ENCODE data around the gene CXCL11.
"Not testable (repeated sequence)": the region's sequence is repeated elsewhere in the genome, so short reads cannot be mapped to it uniquely, and the experiment has no call there.

Gene CXCL11

GRCh38 chr4:76000279-76000678 lies 35.6 kb downstream of the CXCL11 start:
- DNase-seq, result no peak

GRCh38 chr4:75998525-75999147 lies 37.2 kb downstream of the CXCL11 start:
- not testable (repeated sequence) for DNase-seq

- no peak for DNase-seq
Observed at GRCh38 chr4:75997946-75998345, 37.9 kb downstream of the CXCL11 start.

- DNase-seq, result no peak
Observed at GRCh38 chr4:75997081-75997480, 38.8 kb downstream of the CXCL11 start.

DNA sequence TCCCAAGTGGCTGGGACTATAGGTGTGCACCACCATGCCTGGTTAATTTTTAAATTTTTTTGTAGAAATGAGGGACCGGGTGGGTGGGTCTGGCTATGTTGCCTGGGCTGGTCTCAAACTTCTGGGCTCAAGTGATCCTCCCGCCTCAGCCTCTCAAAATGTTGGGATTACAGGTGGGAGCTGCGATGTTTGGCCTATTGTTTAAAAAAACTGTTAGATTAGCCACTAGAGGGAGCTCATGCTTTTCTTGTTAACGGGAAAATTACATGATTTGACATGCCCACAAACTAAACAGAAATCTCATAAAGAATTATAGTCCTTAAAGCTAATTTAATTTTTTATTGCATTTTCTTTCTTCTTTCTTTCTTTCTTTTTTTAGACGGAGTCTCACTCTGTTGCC lies 40.1 kb downstream of the CXCL11 start:
- DNase-seq, result no peak

DNA sequence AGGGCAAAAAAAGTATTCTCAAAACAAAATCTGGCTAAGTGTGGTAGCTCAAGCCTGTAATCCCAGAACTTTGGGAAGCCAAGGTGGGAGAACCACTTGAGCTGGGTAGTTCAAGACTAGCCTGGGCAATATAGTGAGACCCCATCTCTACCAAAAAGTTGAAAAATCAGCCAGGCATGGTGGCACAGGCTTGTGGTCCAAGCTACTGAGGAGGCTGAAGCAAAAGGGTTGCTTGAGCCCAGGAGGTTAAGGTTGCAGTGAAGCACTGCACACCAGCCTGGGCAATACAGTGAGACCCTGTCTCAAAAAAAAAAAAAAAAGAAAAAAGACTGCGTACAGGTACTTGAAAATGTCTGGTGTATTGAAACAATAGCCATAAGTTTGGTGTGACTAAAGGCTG lies 43.4 kb downstream of the CXCL11 start:
- DNase-seq, result no peak

- no peak for DNase-seq
Observed at GRCh38 chr4:75989846-75990528, 45.9 kb downstream of the CXCL11 start.

DNA sequence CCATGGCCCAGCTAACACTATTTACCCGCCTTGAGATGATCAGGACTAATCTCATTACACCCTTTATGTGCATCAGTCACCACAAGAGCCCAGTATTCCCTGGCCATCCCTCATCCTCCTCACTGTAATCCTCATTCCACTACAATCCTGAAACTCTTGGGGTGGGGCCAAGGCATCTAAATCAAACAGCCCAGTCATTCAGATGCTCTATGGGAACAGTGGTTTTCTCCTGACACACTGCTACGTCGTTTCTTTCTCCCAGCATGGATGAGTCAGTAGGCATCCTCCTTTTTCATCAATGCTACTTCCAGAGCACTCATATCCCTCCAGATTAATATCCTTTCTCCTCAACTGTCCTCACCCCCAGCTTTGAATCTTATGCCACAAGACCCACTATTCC lies 50.8 kb downstream of the CXCL11 start:
- DNase-seq, result no peak
